Measurements from ENCODE around the gene ABCA5.

Gene ABCA5

GRCh38 chr17:69275751-69276150 lies 51.2 kb downstream of the ABCA5 start:
- TF ChIP-seq POLR2AphosphoS5 (IDR thresholded peaks at IDR 0.05; ENCODE audit: low read depth, low read length) (no peak), TAF1 (IDR thresholded peaks at IDR 0.05; ENCODE audit: low read depth, low read length) (no peak), POLR2A (IDR thresholded peaks at IDR 0.05; ENCODE audit: low read depth, low read length) (no peak), POU2F2 (IDR thresholded peaks at IDR 0.05; ENCODE audit: low read depth, low read length) (no peak), SPI1 (IDR thresholded peaks at IDR 0.05; ENCODE audit: low read depth, low read length) (no peak), PAX5 (IDR thresholded peaks at IDR 0.05; ENCODE audit: insufficient read depth, low read length, severe bottlenecking) (no peak)
- DNase-seq (ENCODE audit: insufficient read length, low spot score) (no peak), FAIRE-seq (no peak)

GRCh38 chr17:69271023-69271422 lies 55.9 kb downstream of the ABCA5 start:
- no peak for TF ChIP-seq TAF1 (IDR thresholded peaks at IDR 0.05; ENCODE audit: low read depth, low read length)
- TF ChIP-seq PAX5 (IDR thresholded peaks at IDR 0.05; ENCODE audit: insufficient read depth, low read length, severe bottlenecking) = no peak
- no peak for TF ChIP-seq POLR2A (IDR thresholded peaks at IDR 0.05; ENCODE audit: low read depth, low read length)
- no peak for TF ChIP-seq POLR2AphosphoS5 (IDR thresholded peaks at IDR 0.05; ENCODE audit: low read depth, low read length)
- no peak for TF ChIP-seq SPI1 (IDR thresholded peaks at IDR 0.05; ENCODE audit: low read depth, low read length)
- TF ChIP-seq POU2F2 (IDR thresholded peaks at IDR 0.05; ENCODE audit: low read depth, low read length) = no peak
- FAIRE-seq (no peak), DNase-seq (ENCODE audit: insufficient read length, low spot score) (no peak)

- TF ChIP-seq POLR2AphosphoS5 (IDR thresholded peaks at IDR 0.05; ENCODE audit: low read depth, low read length) (no peak), POU2F2 (IDR thresholded peaks at IDR 0.05; ENCODE audit: low read depth, low read length) (no peak), POLR2A (IDR thresholded peaks at IDR 0.05; ENCODE audit: low read depth, low read length) (no peak), TAF1 (IDR thresholded peaks at IDR 0.05; ENCODE audit: low read depth, low read length) (no peak), SPI1 (IDR thresholded peaks at IDR 0.05; ENCODE audit: low read depth, low read length) (no peak), PAX5 (IDR thresholded peaks at IDR 0.05; ENCODE audit: insufficient read depth, low read length, severe bottlenecking) (no peak)
- FAIRE-seq (no peak), DNase-seq (ENCODE audit: insufficient read length, low spot score) (no peak)
Observed at GRCh38 chr17:69269131-69269998, 57.6 kb downstream of the ABCA5 start.

GRCh38 chr17:69268543-69269014 lies 58.4 kb downstream of the ABCA5 start:
- no peak for TF ChIP-seq POU2F2 (IDR thresholded peaks at IDR 0.05; ENCODE audit: low read depth, low read length)
- no peak for TF ChIP-seq POLR2AphosphoS5 (IDR thresholded peaks at IDR 0.05; ENCODE audit: low read depth, low read length)
- no peak for TF ChIP-seq POLR2A (IDR thresholded peaks at IDR 0.05; ENCODE audit: low read depth, low read length)
- no peak for DNase-seq (ENCODE audit: insufficient read length, low spot score)
- FAIRE-seq = no peak

GRCh38 chr17:69267219-69267618 lies 59.7 kb downstream of the ABCA5 start:
- FAIRE-seq (no peak), DNase-seq (ENCODE audit: insufficient read length, low spot score) (no peak)
- TF ChIP-seq POU2F2 (IDR thresholded peaks at IDR 0.05; ENCODE audit: low read depth, low read length) (no peak), POLR2AphosphoS5 (IDR thresholded peaks at IDR 0.05; ENCODE audit: low read depth, low read length) (no peak), POLR2A (IDR thresholded peaks at IDR 0.05; ENCODE audit: low read depth, low read length) (no peak), PAX5 (IDR thresholded peaks at IDR 0.05; ENCODE audit: insufficient read depth, low read length, severe bottlenecking) (no peak), TAF1 (IDR thresholded peaks at IDR 0.05; ENCODE audit: low read depth, low read length) (no peak), SPI1 (IDR thresholded peaks at IDR 0.05; ENCODE audit: low read depth, low read length) (no peak)

- FAIRE-seq = no peak
- no peak for TF ChIP-seq POLR2A (IDR thresholded peaks at IDR 0.05; ENCODE audit: low read depth, low read length)
- TF ChIP-seq POLR2AphosphoS5 (IDR thresholded peaks at IDR 0.05; ENCODE audit: low read depth, low read length) = no peak
- no peak for TF ChIP-seq PAX5 (IDR thresholded peaks at IDR 0.05; ENCODE audit: insufficient read depth, low read length, severe bottlenecking)
- no peak for TF ChIP-seq POU2F2 (IDR thresholded peaks at IDR 0.05; ENCODE audit: low read depth, low read length)
- no peak for TF ChIP-seq SPI1 (IDR thresholded peaks at IDR 0.05; ENCODE audit: low read depth, low read length)
- TF ChIP-seq TAF1 (IDR thresholded peaks at IDR 0.05; ENCODE audit: low read depth, low read length) = no peak
Observed at GRCh38 chr17:69265873-69266272, 61.1 kb downstream of the ABCA5 start.

GRCh38 chr17:69254187-69254586 lies 72.7 kb downstream of the ABCA5 start:
- TF ChIP-seq SPI1 (IDR thresholded peaks at IDR 0.05; ENCODE audit: low read depth, low read length) = no peak
- TF ChIP-seq POU2F2 (IDR thresholded peaks at IDR 0.05; ENCODE audit: low read depth, low read length) = no peak
- TF ChIP-seq POLR2A (IDR thresholded peaks at IDR 0.05; ENCODE audit: low read depth, low read length) = no peak
- no peak for TF ChIP-seq POLR2AphosphoS5 (IDR thresholded peaks at IDR 0.05; ENCODE audit: low read depth, low read length)
- no peak for TF ChIP-seq PAX5 (IDR thresholded peaks at IDR 0.05; ENCODE audit: insufficient read depth, low read length, severe bottlenecking)
- TF ChIP-seq TAF1 (IDR thresholded peaks at IDR 0.05; ENCODE audit: low read depth, low read length) = no peak
- no peak for FAIRE-seq

More at GRCh38 chr17:69265873-69266272, 61.1 kb downstream of the ABCA5 start:
- DNase-seq (ENCODE audit: insufficient read length, low spot score) = no peak

GRCh38 chr17:69250641-69251040 lies 76.3 kb downstream of the ABCA5 start:
- FAIRE-seq (no peak), DNase-seq (ENCODE audit: insufficient read length, low spot score) (no peak)
- no peak for TF ChIP-seq POU2F2 (IDR thresholded peaks at IDR 0.05; ENCODE audit: low read depth, low read length)
- no peak for TF ChIP-seq TAF1 (IDR thresholded peaks at IDR 0.05; ENCODE audit: low read depth, low read length)
- TF ChIP-seq SPI1 (IDR thresholded peaks at IDR 0.05; ENCODE audit: low read depth, low read length) = no peak
- TF ChIP-seq POLR2A (IDR thresholded peaks at IDR 0.05; ENCODE audit: low read depth, low read length) = no peak
- TF ChIP-seq POLR2AphosphoS5 (IDR thresholded peaks at IDR 0.05; ENCODE audit: low read depth, low read length) = no peak
- TF ChIP-seq PAX5 (IDR thresholded peaks at IDR 0.05; ENCODE audit: insufficient read depth, low read length, severe bottlenecking) = no peak

More at GRCh38 chr17:69254187-69254586, 72.7 kb downstream of the ABCA5 start:
- no peak for DNase-seq (ENCODE audit: insufficient read length, low spot score)

GRCh38 chr17:69246726-69247375 lies 80.1 kb downstream of the ABCA5 start:
- DNase-seq (ENCODE audit: insufficient read length, low spot score) (no peak), FAIRE-seq (no peak)
- TF ChIP-seq TAF1 (IDR thresholded peaks at IDR 0.05; ENCODE audit: low read depth, low read length) (no peak), SPI1 (IDR thresholded peaks at IDR 0.05; ENCODE audit: low read depth, low read length) (no peak), POLR2A (IDR thresholded peaks at IDR 0.05; ENCODE audit: low read depth, low read length) (no peak), PAX5 (IDR thresholded peaks at IDR 0.05; ENCODE audit: insufficient read depth, low read length, severe bottlenecking) (no peak), POLR2AphosphoS5 (IDR thresholded peaks at IDR 0.05; ENCODE audit: low read depth, low read length) (no peak), POU2F2 (IDR thresholded peaks at IDR 0.05; ENCODE audit: low read depth, low read length) (no peak)

Data from GM12891 (cell line).